Panc1 (cell line): ENCODE results near the gene ST8SIA1. TPM values are rescaled to one million over a fixed set of nuclear protein-coding genes. Genes with fewer than 3 reads are reported as not detected.

Source experiments
- ATAC-seq: fragments of 200-7000 bp; cut with Tn5 transposase; 2 replicates; pipeline ENCODE4 v1.9.1; 2020; ENCODE audit warnings: mild to moderate bottlenecking, moderate library complexity
- BruUV-seq: library from RNA; stranded (reverse); fragments of 400-500 nt; replicated peaks from 2 replicates; lab custom pipeline; 2021; lab: Mats Ljungman, UMichigan
- CTCF ChIA-PET: fragments of 300-600 bp; sonication (Branson Sonifier 250); formaldehyde crosslinking; loops from one replicate; lab custom pipeline; 2022; ENCODE audit warnings: antibody characterized with exemption; lab: Charles Lee
- POLR2A ChIA-PET: fragments of 300-600 bp; sonication (Branson Sonifier 250); formaldehyde crosslinking; loops from one replicate; lab custom pipeline; 2022; ENCODE audit warnings: antibody characterized with exemption; lab: Charles Lee
- DNase-seq: peaks from one replicate; pipeline ENCODE4 v3.0.0-alpha.2; 2010; ENCODE audit warnings: low read depth, low spot score
- H3K27ac ChIP-seq: 2 replicates; pipeline ENCODE4 v1.5.1; 2011; ENCODE audit warnings: mild to moderate bottlenecking, low read length, inconsistent platforms
- H3K27me3 ChIP-seq: fragments of 200-500 bp; sonication (Bioruptor generic); 2 replicates; pipeline ENCODE4 v1.6.0; 2014; ENCODE audit warnings: low read length, inconsistent platforms; ENCODE audit not compliant: control insufficient read depth, insufficient read depth
- H3K36me3 ChIP-seq: fragments of 200-500 bp; sonication (Bioruptor generic); 2 replicates; pipeline ENCODE4 v1.5.1; 2014; ENCODE audit warnings: inconsistent platforms, mild to moderate bottlenecking, low read length, moderate library complexity; ENCODE audit not compliant: control insufficient read depth, insufficient read depth
- H3K4me1 ChIP-seq: 2 replicates; pipeline ENCODE4 v1.5.1; 2011; ENCODE audit warnings: inconsistent platforms, mild to moderate bottlenecking, low read length, moderate library complexity; ENCODE audit not compliant: control insufficient read depth, insufficient read depth
- H3K4me3 ChIP-seq, 2 experiments: 2 replicates each; pipeline ENCODE4 v1.5.1; 2011 to 2012; ENCODE audit warnings: low read depth in 2 of 2, low read length in 2 of 2, mild to moderate bottlenecking in 2 of 2, inconsistent platforms in 1 of 2, moderate library complexity in 1 of 2
- H3K9me3 ChIP-seq: fragments of 200-500 bp; sonication (Bioruptor generic); 2 replicates; pipeline ENCODE4 v1.5.1; 2014; ENCODE audit warnings: low read depth, mild to moderate bottlenecking, inconsistent platforms, low read length, moderate library complexity; ENCODE audit not compliant: control insufficient read depth, insufficient read depth
- CTCF ChIP-seq: fragments of 450-650 bp; IDR thresholded peaks from 2 replicates; pipeline ENCODE4 v1.5.1; 2017; ENCODE audit warnings: mild to moderate bottlenecking
- POLR2AphosphoS5 ChIP-seq: IDR thresholded peaks from 2 replicates; pipeline ENCODE4 v1.6.1; 2012; ENCODE audit warnings: mild to moderate bottlenecking, low read depth, low read length, moderate library complexity
- REST ChIP-seq, 2 experiments: IDR thresholded peaks; 2 replicates each; pipeline ENCODE4 v1.6.1; 2011 to 2012; ENCODE audit warnings: low read depth in 2 of 2, control low read depth in 1 of 2, low read length in 1 of 2, mild to moderate bottlenecking in 1 of 2, moderate library complexity in 1 of 2; ENCODE audit not compliant: insufficient read depth in 1 of 2
- SIN3A ChIP-seq: IDR thresholded peaks from 2 replicates; pipeline ENCODE4 v1.6.1; 2012; ENCODE audit warnings: low read depth, mild to moderate bottlenecking, low read length, moderate library complexity, borderline replicate concordance; ENCODE audit not compliant: insufficient read depth
- TCF7L2 ChIP-seq: IDR thresholded peaks from 2 replicates; pipeline ENCODE4 v1.6.1; 2011; ENCODE audit warnings: mild to moderate bottlenecking, low read depth, low read length, inconsistent platforms
- in situ Hi-C: cut with HindIII; loops from 2 replicates; pipeline ENCODE4 v1.10.0; 2016; ENCODE audit warnings: low sequenced_read_pairs, low pct_unique_long_range_greater_than_20kb
- intact Hi-C: fragments of 100-400 bp; cut with micrococcal nuclease; formaldehyde crosslinking; loops from one replicate; pipeline ENCODE4 v1.10.0; 2022; ENCODE audit not compliant: unreplicated experiment
- total RNA-seq: library from RNA; stranded (reverse); gene quantifications from one replicate; pipeline ENCODE4 v1.2.1, GENCODE V29; 2021; ENCODE audit not compliant: unreplicated experiment

The ST8SIA1 gene
- total RNA-seq, 1 experiment from 2014 or later: 0.13 TPM

GRCh38 chr12:22201101-22201500 is 133.4 kb downstream of the ST8SIA1 start:
- ChIA-PET POLR2A (no interaction called here), CTCF (no interaction called here)
- H3K36me3 ChIP-seq: no peaks in the 10 kb centered on the region
- in situ Hi-C loops: no loop called here
- H3K9me3 ChIP-seq: no peaks in the 10 kb centered on the region
- ATAC-seq (no peak), DNase-seq (no peak)
- H3K27me3 ChIP-seq: no peaks in the 10 kb centered on the region
- no peaks in the 10 kb centered on the region for H3K4me1 ChIP-seq
- intact Hi-C loops: no loop called here
- no peak overlapping the region for H3K4me3 ChIP-seq
- no peak overlapping the region for H3K27ac ChIP-seq
- TF ChIP-seq CTCF: no peak
- no peak for TF ChIP-seq REST (IDR thresholded peaks at IDR 0.05; ENCODE audit: insufficient read depth in 1 of 2, low read depth in 2 of 2, low read length in 1 of 2)
- no peak for TF ChIP-seq POLR2AphosphoS5
- no peak for TF ChIP-seq SIN3A
- TF ChIP-seq TCF7L2: no peak
- no TSS peak for BruUV-seq

GRCh38 chr12:22196236-22196635 is 138.3 kb downstream of the ST8SIA1 start:
- H3K27ac ChIP-seq: no peak overlapping the region
- no peaks in the 10 kb centered on the region for H3K27me3 ChIP-seq
- TF ChIP-seq TCF7L2: no peak
- no peak for TF ChIP-seq SIN3A
- no peak for TF ChIP-seq CTCF
- TF ChIP-seq REST (IDR thresholded peaks at IDR 0.05; ENCODE audit: insufficient read depth in 1 of 2, low read depth in 2 of 2, low read length in 1 of 2): no peak
- no peak for TF ChIP-seq POLR2AphosphoS5
- no TSS peak for BruUV-seq
- ChIA-PET CTCF (no interaction called here), POLR2A (no interaction called here)
- ATAC-seq: no peak
- H3K4me1 ChIP-seq: no peaks in the 10 kb centered on the region
- H3K9me3 ChIP-seq: no peaks in the 10 kb centered on the region
- H3K36me3 ChIP-seq: no peaks in the 10 kb centered on the region
- intact Hi-C loops (no loop called here), in situ Hi-C loops (no loop called here)
- no peak for DNase-seq
- H3K4me3 ChIP-seq: no peak overlapping the region
